Endodermal cell (in vitro differentiated cells): ENCODE results near the gene TIAM2. TPM values are rescaled to one million over a fixed set of nuclear protein-coding genes. Genes with fewer than 3 reads are reported as not detected.

ENCODE experiments used
- DNase-seq: peaks from one replicate; pipeline ENCODE4 v3.0.0-alpha.2; 2017
- H3K27ac ChIP-seq: 2 replicates; pipeline ENCODE4 v1.5.1; 2013; ENCODE audit warnings: mild to moderate bottlenecking, low read depth, low read length, moderate library complexity
- H3K27me3 ChIP-seq: 2 replicates; pipeline ENCODE4 v1.6.1; 2013; ENCODE audit warnings: mild to moderate bottlenecking, low read length, moderate library complexity; ENCODE audit not compliant: insufficient read depth, control insufficient read depth, poor library complexity, severe bottlenecking
- H3K36me3 ChIP-seq: 2 replicates; pipeline ENCODE4 v1.7.0; 2013; ENCODE audit warnings: mild to moderate bottlenecking, low read length, moderate library complexity; ENCODE audit not compliant: control insufficient read depth, insufficient read depth
- H3K4me1 ChIP-seq: one replicate; pipeline ENCODE4 v1.7.0; 2013; ENCODE audit warnings: low read length; ENCODE audit not compliant: control insufficient read depth, insufficient read depth
- H3K4me3 ChIP-seq: 2 replicates; pipeline ENCODE4 v1.5.1; 2013; ENCODE audit warnings: mild to moderate bottlenecking, low read length, moderate library complexity
- H3K9ac ChIP-seq: 2 replicates; pipeline ENCODE4 v1.6.1; 2013; ENCODE audit warnings: mild to moderate bottlenecking, low read length, moderate library complexity; ENCODE audit not compliant: poor library complexity, severe bottlenecking; ENCODE audit errors: extremely low read depth
- H3K9me3 ChIP-seq: 2 replicates; pipeline ENCODE4 v1.6.1; 2013; ENCODE audit warnings: mild to moderate bottlenecking, low read length, moderate library complexity; ENCODE audit not compliant: control insufficient read depth
- H3K27ac Mint-ChIP-seq: 2 replicates; pipeline ENCODE4 v1.8.0; 2020; ENCODE audit warnings: mixed read lengths
- H3K27me3 Mint-ChIP-seq: 2 replicates; pipeline ENCODE4 v1.8.0; 2021; ENCODE audit warnings: mild to moderate bottlenecking, mixed read lengths; ENCODE audit not compliant: insufficient read depth
- H3K36me3 Mint-ChIP-seq: 2 replicates; pipeline ENCODE4 v1.8.0; 2020; ENCODE audit warnings: low read depth, mixed read lengths
- H3K4me1 Mint-ChIP-seq: 2 replicates; pipeline ENCODE4 v1.8.0; 2020; ENCODE audit warnings: mixed read lengths
- H3K4me3 Mint-ChIP-seq: 2 replicates; pipeline ENCODE4 v1.8.0; 2020; ENCODE audit warnings: mild to moderate bottlenecking, moderate library complexity, mixed read lengths
- H3K9me3 Mint-ChIP-seq: 2 replicates; pipeline ENCODE4 v1.8.0; 2020; ENCODE audit warnings: mild to moderate bottlenecking, mixed read lengths
- WGBS, 2 experiments: methylation state at CpG; one replicate each; pipeline versions ENCODE4 v1.1.5 to v1.1.7; 2013; ENCODE audit warnings: missing lambda C conversion rate in 2 of 2, mixed read lengths in 1 of 2; ENCODE audit not compliant: insufficient coverage in 1 of 2, insufficient read length in 1 of 2; 5-methylcytosine and 5-hydroxymethylcytosine counted together
- total RNA-seq, 2 donors: library from RNA; stranded (reverse); fragmentation: NEBNext Ultra II Directional in 1 of 2; extraction: Animal tissue kit (Norgen Biotek cat#: 25700) in 1 of 2; gene quantifications; 2 replicates in 1 of 2; 3 replicates in 1 of 2; pipeline ENCODE4 v1.2.1, GENCODE V29; 2021
- TF ChIP-seq, protein P1 (sequence below): fragments of 200-600 bp; sonication (generic); conservative IDR thresholded peaks from 2 replicates; pipeline ENCODE4 v1.5.0; 2021; ENCODE audit warnings: antibody characterized with exemption, mild to moderate bottlenecking

Gene TIAM2
- total RNA-seq, 2 donors from 2014 or later: 15.7 to 17.5 TPM

DNA sequence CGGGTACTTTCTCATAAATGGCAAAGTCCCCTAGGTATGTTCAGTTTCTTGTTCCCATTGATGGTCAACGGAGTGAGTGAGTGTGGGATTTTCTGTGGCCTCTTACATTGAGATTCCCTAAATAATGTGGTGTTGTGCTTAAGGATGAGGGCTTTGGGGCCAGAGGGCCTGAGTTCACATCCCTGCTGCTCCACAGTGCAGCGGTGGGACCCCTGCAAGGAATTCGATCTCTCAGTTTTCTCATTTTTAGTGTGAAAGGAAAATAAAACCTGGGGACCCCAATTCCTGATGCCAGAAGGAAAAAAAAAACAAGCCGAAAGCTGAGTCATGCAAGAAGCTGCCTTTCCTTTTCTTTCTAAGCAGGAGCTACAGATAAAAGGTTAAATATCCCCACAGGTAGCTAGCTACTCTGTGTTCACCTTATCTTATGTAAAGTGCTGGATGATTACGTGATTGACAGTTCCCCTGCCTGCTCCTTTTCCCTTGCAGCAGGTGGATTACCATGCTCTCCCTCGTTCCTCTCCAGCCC, 148.5 kb downstream of the TIAM2 start:
- H3K27ac Mint-ChIP-seq: peak overlapping the region; percentile 88
- Histone ChIP-seq H3K4me3 (no peak overlapping the region), H3K4me1 (peaks cover 18% of the 10 kb centered on the region), H3K27ac (no peak overlapping the region), H3K27me3 (peaks cover 14% of the 10 kb centered on the region), H3K9ac (peak overlapping the region; percentile 28), H3K36me3 (no peaks in the 10 kb centered on the region), H3K9me3 (no peaks in the 10 kb centered on the region)
- TF ChIP-seq, protein P1, sequence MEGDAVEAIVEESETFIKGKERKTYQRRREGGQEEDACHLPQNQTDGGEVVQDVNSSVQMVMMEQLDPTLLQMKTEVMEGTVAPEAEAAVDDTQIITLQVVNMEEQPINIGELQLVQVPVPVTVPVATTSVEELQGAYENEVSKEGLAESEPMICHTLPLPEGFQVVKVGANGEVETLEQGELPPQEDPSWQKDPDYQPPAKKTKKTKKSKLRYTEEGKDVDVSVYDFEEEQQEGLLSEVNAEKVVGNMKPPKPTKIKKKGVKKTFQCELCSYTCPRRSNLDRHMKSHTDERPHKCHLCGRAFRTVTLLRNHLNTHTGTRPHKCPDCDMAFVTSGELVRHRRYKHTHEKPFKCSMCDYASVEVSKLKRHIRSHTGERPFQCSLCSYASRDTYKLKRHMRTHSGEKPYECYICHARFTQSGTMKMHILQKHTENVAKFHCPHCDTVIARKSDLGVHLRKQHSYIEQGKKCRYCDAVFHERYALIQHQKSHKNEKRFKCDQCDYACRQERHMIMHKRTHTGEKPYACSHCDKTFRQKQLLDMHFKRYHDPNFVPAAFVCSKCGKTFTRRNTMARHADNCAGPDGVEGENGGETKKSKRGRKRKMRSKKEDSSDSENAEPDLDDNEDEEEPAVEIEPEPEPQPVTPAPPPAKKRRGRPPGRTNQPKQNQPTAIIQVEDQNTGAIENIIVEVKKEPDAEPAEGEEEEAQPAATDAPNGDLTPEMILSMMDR: no peak
- H3K27me3 Mint-ChIP-seq: peaks cover 2% of the 10 kb centered on the region
- H3K36me3 Mint-ChIP-seq: peaks cover 9% of the 10 kb centered on the region
- peak; percentile 59 for DNase-seq
- H3K4me3 Mint-ChIP-seq: no peak overlapping the region
- peaks cover 38% of the 10 kb centered on the region for H3K4me1 Mint-ChIP-seq
- 24 to 47% methylated on average over 5 to 7 of the region's 7 CpGs for WGBS, 2 experiments
- no peaks in the 10 kb centered on the region for H3K9me3 Mint-ChIP-seq

DNA sequence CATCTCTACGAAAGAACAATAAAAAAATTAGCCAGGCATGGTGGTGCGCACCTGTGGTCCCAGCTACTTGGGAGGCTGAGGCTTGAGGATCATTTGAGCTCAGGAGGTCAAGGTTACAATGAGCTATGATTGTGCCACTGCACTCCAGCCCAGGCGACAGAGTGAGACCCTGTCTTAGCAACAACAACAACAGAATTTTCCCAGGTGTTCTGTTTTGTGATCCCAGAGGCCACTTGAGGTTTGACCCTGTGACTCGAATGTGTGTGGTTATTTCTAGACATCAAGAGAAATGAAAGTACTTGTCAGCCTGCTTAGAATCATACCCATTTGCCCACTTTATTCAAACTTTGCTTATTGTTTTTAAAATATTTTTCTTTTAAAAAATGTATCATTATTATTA, 151.1 kb downstream of the TIAM2 start:
- Mint-ChIP-seq H3K4me3 (no peak overlapping the region), H3K36me3 (peaks cover 5% of the 10 kb centered on the region), H3K9me3 (no peaks in the 10 kb centered on the region), H3K4me1 (peaks cover 38% of the 10 kb centered on the region), H3K27ac (no peak overlapping the region), H3K27me3 (peaks cover 2% of the 10 kb centered on the region)
- TF ChIP-seq, protein P1: no peak
- Histone ChIP-seq H3K36me3 (no peaks in the 10 kb centered on the region), H3K27me3 (peaks cover 14% of the 10 kb centered on the region), H3K4me1 (peaks cover 13% of the 10 kb centered on the region), H3K9ac (no peak overlapping the region), H3K27ac (no peak overlapping the region), H3K4me3 (no peak overlapping the region), H3K9me3 (no peaks in the 10 kb centered on the region)
- no peak for DNase-seq
- 94 to 97% methylated on average over 4 of the region's 4 CpGs for WGBS, 2 experiments

DNA sequence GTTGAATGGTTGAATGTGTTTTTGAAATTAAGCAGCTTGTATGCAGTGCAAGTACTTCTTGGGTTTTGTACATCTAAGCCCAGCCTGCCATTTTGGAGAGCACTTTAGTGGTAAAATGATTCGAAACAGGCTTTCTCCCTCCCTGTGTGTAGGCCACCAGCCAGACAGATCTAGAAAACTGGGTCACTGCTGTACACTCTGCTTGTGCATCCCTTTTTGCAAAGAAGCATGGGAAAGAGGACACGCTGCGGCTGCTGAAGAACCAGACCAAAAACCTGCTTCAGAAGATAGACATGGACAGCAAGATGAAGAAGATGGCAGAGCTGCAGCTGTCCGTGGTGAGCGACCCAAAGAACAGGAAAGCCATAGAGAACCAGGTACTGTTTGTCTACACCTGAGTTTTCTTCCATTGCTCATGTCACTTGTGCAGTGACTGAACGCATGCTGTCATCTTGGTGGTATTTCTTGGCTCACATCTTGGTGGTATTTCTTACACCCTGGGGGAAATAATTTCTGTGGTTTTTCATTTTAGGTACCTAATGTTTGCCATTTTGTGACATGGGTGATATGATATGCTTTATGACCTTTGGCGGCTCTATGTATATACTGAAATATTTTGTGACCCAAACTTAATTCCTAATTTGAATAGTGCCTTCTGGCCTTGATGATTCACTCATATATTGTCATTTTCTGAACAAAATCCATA, 153.0 kb downstream of the TIAM2 start:
- Mint-ChIP-seq H3K4me1 (peaks cover 30% of the 10 kb centered on the region), H3K36me3 (peaks cover 5% of the 10 kb centered on the region), H3K9me3 (no peaks in the 10 kb centered on the region), H3K4me3 (no peak overlapping the region), H3K27me3 (peaks cover 2% of the 10 kb centered on the region), H3K27ac (no peak overlapping the region)
- H3K9ac ChIP-seq: no peak overlapping the region
- no peak overlapping the region for H3K4me3 ChIP-seq
- no peaks in the 10 kb centered on the region for H3K36me3 ChIP-seq
- no peaks in the 10 kb centered on the region for H3K9me3 ChIP-seq
- DNase-seq: no peak
- TF ChIP-seq, protein P1: no peak
- H3K4me1 ChIP-seq: peaks cover 3% of the 10 kb centered on the region
- H3K27me3 ChIP-seq: peaks cover 14% of the 10 kb centered on the region
- 91 to 96% methylated on average over 6 to 7 of the region's 7 CpGs for WGBS, 2 experiments
- no peak overlapping the region for H3K27ac ChIP-seq
